PFSK-1 (cell line): ENCODE data around the gene ATL1.

Source experiments
- FOXP2 ChIP-seq: optimal IDR thresholded peaks from 2 replicates; pipeline ENCODE3; 2011; ENCODE audit warnings: borderline replicate concordance, control low read depth, inconsistent platforms; ENCODE audit not compliant: insufficient read depth; ENCODE audit errors: extremely low read length, extremely low read depth
- POLR2AphosphoS5 ChIP-seq: IDR thresholded peaks from 2 replicates; pipeline ENCODE4 v1.6.1; 2012; ENCODE audit warnings: low read depth, mild to moderate bottlenecking, control low read depth, low read length, moderate library complexity
- SIN3A ChIP-seq: IDR thresholded peaks from 2 replicates; pipeline ENCODE4 v1.6.1; 2012; ENCODE audit warnings: mild to moderate bottlenecking, low read length, moderate library complexity, borderline replicate concordance; ENCODE audit not compliant: insufficient read depth
- TAF1 ChIP-seq: IDR thresholded peaks from 2 replicates; pipeline ENCODE4 v1.6.1; 2012; ENCODE audit warnings: low read length, control low read depth, borderline replicate concordance; ENCODE audit not compliant: insufficient read depth
- TF ChIP-seq, protein P1 (sequence below), 2 experiments: IDR thresholded peaks; 2 replicates each; pipeline versions ENCODE4 v1.6.1 to v1.8.0; 2011 to 2012; ENCODE audit warnings: low read depth in 2 of 2, low read length in 2 of 2, control low read depth in 1 of 2, inconsistent platforms in 1 of 2, mild to moderate bottlenecking in 1 of 2, moderate library complexity in 1 of 2; ENCODE audit not compliant: insufficient read depth in 1 of 2

Gene ATL1

DNA sequence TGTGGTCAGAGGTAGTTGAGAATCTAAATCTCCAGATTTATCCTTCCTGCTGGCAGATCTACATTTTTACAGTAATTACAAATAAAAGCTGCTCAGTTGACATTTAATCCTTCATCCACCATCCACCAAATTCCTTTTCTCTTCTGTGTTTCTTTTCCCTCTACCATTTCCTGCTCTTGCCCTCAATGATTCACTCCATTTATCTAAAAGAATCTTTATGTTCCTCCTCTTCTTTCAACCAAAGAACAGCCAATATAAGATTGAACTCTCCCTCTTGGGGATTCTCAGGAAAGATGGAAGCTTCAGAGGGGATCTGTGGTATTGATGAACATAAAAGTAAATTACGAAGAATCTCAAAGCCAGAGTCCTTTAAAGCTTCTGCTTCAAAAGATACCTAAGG is 31.9 kb upstream of the ATL1 start:
- TF ChIP-seq POLR2AphosphoS5, result no peak
- TF ChIP-seq FOXP2, result no peak
- no peak for TF ChIP-seq SIN3A
- TF ChIP-seq, protein P1, sequence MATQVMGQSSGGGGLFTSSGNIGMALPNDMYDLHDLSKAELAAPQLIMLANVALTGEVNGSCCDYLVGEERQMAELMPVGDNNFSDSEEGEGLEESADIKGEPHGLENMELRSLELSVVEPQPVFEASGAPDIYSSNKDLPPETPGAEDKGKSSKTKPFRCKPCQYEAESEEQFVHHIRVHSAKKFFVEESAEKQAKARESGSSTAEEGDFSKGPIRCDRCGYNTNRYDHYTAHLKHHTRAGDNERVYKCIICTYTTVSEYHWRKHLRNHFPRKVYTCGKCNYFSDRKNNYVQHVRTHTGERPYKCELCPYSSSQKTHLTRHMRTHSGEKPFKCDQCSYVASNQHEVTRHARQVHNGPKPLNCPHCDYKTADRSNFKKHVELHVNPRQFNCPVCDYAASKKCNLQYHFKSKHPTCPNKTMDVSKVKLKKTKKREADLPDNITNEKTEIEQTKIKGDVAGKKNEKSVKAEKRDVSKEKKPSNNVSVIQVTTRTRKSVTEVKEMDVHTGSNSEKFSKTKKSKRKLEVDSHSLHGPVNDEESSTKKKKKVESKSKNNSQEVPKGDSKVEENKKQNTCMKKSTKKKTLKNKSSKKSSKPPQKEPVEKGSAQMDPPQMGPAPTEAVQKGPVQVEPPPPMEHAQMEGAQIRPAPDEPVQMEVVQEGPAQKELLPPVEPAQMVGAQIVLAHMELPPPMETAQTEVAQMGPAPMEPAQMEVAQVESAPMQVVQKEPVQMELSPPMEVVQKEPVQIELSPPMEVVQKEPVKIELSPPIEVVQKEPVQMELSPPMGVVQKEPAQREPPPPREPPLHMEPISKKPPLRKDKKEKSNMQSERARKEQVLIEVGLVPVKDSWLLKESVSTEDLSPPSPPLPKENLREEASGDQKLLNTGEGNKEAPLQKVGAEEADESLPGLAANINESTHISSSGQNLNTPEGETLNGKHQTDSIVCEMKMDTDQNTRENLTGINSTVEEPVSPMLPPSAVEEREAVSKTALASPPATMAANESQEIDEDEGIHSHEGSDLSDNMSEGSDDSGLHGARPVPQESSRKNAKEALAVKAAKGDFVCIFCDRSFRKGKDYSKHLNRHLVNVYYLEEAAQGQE (IDR thresholded peaks at IDR 0.05; ENCODE audit: insufficient read depth in 1 of 2, low read depth in 2 of 2, low read length in 2 of 2), result no peak
- TF ChIP-seq TAF1, result no peak

DNA sequence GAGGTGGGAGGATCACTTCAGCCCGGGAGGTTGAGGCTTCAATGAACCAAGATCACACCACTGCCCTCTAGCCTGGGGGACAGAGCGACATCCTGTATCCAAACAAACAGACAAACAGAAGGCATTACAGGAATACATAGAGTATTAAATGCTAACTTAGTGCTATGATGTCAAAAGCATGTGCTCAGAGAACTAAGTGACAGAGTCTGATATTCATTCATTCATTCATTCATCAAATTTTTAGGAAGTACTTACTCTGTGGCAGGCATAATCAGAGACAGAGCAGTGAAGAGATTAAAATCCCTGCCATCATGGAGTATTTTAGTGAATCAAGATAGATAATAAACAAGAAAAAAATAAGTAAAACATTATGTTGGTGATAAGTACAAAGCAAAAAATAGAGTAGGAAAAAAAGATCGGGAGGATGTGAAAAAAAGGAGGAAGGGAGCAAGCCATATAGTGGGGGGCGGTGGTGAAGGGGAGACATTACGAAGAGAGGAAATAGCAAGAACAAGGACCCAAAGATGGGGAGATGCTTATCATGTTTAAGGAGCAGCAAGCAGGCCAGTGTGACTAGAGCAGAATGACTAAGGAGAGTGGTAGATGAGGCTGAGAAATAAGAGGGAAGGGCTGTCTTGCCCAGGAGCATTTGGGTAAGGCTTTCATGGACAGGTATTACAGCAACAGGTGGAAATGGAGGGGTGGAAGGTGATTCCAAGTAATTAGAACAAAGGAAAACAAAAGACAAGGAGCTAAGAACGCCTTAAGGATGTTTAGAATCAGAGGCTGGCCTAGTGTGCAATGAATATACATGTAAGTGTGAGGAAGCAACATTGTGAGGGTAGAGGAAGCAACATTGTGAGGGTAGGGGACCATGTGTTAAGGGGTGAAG is 30.4 kb upstream of the ATL1 start:
- TF ChIP-seq, protein P1 (IDR thresholded peaks at IDR 0.05; ENCODE audit: insufficient read depth in 1 of 2, low read depth in 2 of 2, low read length in 2 of 2), result no peak
- TF ChIP-seq TAF1, result no peak
- TF ChIP-seq SIN3A, result no peak
- TF ChIP-seq POLR2AphosphoS5, result no peak
- TF ChIP-seq FOXP2, result no peak

DNA sequence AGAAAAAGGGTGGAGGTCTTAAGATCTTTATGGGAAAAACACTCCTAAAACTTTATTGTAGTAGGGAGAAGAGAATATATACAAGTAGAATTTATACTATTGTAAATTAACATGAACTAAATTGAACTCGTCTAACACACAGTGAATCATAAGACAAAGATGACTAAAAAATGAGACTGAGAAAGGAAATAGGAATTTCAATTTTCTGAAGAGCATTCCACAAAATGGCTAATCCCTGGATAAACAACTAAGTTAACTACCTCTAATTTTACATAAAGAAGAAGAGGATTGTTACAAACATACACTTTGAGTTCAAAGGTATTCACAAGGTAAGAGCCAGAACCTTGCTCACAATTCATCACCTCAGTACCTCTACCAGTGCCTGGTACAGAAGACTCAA is 29.6 kb upstream of the ATL1 start:
- TF ChIP-seq, protein P1 (IDR thresholded peaks at IDR 0.05; ENCODE audit: insufficient read depth in 1 of 2, low read depth in 2 of 2, low read length in 2 of 2), result no peak
- TF ChIP-seq POLR2AphosphoS5, result no peak
- no peak for TF ChIP-seq SIN3A
- TF ChIP-seq TAF1, result no peak
- TF ChIP-seq FOXP2, result no peak

DNA sequence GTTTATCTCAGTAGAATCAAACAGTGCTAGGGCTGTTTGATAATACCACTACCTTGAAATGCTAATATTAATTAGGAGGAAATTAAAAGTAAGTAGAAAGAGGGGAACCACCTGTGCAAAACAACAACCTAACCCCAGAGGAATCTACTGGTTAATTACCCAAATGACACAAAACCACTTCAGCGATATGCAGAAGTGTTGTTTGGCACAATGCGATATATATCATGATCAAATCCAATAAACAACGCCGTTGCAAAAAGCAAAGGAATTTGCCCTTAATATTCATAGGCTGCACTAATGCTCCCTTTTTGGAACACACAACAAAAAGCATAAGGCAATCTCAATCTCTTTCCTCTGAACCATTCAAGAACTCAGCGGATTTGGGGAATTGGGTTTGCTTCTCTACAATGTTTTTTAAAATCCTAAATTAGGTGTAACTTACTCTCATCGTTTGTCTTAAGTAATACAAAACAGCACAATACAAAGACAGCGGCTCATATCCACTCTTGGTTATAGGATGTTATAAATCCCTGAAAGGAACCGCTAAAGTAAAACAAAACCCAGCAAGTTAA is 29.1 kb upstream of the ATL1 start:
- no peak for TF ChIP-seq SIN3A
- no peak for TF ChIP-seq POLR2AphosphoS5

DNA sequence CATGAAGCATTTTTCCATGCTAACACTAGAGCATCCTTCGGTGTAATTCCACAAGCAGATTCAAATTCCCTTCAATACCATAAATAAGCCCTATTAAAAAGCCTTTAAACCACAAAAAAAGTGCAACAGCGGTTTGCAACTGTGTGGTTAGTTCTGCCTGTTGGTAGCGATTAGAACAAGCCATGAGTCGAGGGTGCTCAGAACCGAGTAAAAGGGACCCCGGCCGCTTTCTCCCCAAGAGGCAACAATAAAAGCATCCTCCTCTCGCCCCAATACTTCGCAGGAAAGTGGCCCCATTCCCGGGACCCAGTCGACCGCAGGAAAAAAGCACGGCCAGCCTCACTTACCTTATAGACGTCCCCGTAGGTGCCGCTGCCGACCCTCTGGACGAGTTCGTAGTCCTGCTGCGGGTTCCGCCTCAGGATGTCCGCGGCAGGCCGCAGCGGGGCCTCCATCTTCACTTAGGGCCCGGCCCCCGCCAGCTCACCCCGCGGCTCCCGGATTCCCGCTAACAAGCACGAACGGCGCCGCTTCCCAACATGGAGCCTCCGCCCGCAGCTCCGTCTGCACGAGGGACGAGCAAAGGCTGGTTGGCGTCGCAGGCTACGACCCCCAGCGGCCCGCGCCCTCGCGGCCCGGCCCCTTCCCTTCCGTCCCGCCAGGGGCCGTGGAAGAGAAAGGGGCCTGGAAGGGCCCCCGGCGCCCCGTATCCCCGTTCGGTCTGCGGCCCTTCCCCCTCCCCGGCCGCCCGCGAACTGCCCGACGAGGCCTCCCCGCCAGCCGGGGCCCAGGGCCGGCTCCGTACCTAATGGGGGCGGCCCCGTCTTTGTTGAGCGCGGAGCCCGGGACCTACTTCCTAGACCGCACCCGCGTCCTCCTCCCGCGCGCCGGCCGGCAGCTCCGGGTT is 28.1 kb upstream of the ATL1 start:
- no peak for TF ChIP-seq SIN3A
- TF ChIP-seq, protein P1 (IDR thresholded peaks at IDR 0.05; ENCODE audit: insufficient read depth in 1 of 2, low read depth in 2 of 2, low read length in 2 of 2), result no peak
- no peak for TF ChIP-seq FOXP2
- no peak for TF ChIP-seq TAF1
- no peak for TF ChIP-seq POLR2AphosphoS5
